HEK293T (cell line): ENCODE data around the gene JAK1.

Experiments
- CTCF ChIA-PET: fragments of 350-600 bp; formaldehyde crosslinking; extraction: SDS; loops from one replicate; lab custom pipeline; 2021; ENCODE audit warnings: antibody characterized with exemption, inconsistent platforms; lab: Yijun Ruan, JAX
- POLR2A ChIA-PET: fragments of 350-600 bp; formaldehyde crosslinking; extraction: SDS; loops from one replicate; lab custom pipeline; 2020; ENCODE audit warnings: antibody characterized with exemption, inconsistent platforms; lab: Yijun Ruan, JAX
- DNase-seq: peaks from one replicate; pipeline ENCODE4 v3.0.0; 2012; ENCODE audit warnings: mixed read lengths; ENCODE audit errors: extremely low spot score
- ARNT ChIP-seq: fragments of 450-650 bp; IDR thresholded peaks from 2 replicates; pipeline ENCODE4 v1.6.1; 2017; ENCODE audit warnings: mild to moderate bottlenecking
- BHLHE40 ChIP-seq: fragments of 450-650 bp; IDR thresholded peaks from 2 replicates; pipeline ENCODE4 v1.6.1; 2016; ENCODE audit warnings: mild to moderate bottlenecking, moderate library complexity, borderline replicate concordance
- CTBP1 ChIP-seq: fragments of 450-650 bp; IDR thresholded peaks from 2 replicates; pipeline ENCODE4 v1.6.1; 2016; ENCODE audit warnings: borderline replicate concordance
- ELF4 ChIP-seq: fragments of 450-650 bp; IDR thresholded peaks from 2 replicates; pipeline ENCODE4 v1.6.1; 2017; ENCODE audit warnings: antibody characterized with exemption
- FOXA1 ChIP-seq: fragments of 450-650 bp; IDR thresholded peaks from 2 replicates; pipeline ENCODE4 v1.6.1; 2016; ENCODE audit warnings: mild to moderate bottlenecking
- FOXK2 ChIP-seq: fragments of 450-650 bp; IDR thresholded peaks from 2 replicates; pipeline ENCODE4 v1.6.1; 2016; ENCODE audit warnings: mild to moderate bottlenecking
- FOXM1 ChIP-seq: fragments of 450-650 bp; IDR thresholded peaks from 2 replicates; pipeline ENCODE4 v1.6.1; 2017; ENCODE audit warnings: mild to moderate bottlenecking, borderline replicate concordance
- HDGF ChIP-seq: fragments of 450-650 bp; IDR thresholded peaks from 2 replicates; pipeline ENCODE4 v1.6.1; 2017; ENCODE audit warnings: antibody characterized with exemption, borderline replicate concordance
- L3MBTL2 ChIP-seq: fragments of 450-650 bp; conservative IDR thresholded peaks from 2 replicates; pipeline ENCODE4 v1.6.1; 2016; ENCODE audit warnings: mild to moderate bottlenecking
- LEF1 ChIP-seq: fragments of 450-650 bp; IDR thresholded peaks from 2 replicates; pipeline ENCODE4 v1.6.1; 2017; ENCODE audit warnings: mild to moderate bottlenecking, borderline replicate concordance
- NFRKB ChIP-seq: fragments of 450-650 bp; IDR thresholded peaks from 2 replicates; pipeline ENCODE4 v1.6.1; 2016; ENCODE audit warnings: mild to moderate bottlenecking, moderate library complexity
- PKNOX1 ChIP-seq: fragments of 450-650 bp; IDR thresholded peaks from 2 replicates; pipeline ENCODE4 v1.6.1; 2016
- SP1 ChIP-seq: fragments of 450-650 bp; IDR thresholded peaks from 2 replicates; pipeline ENCODE4 v1.6.1; 2017
- SUZ12 ChIP-seq: fragments of 450-650 bp; IDR thresholded peaks from 2 replicates; pipeline ENCODE4 v1.6.1; 2016; ENCODE audit warnings: mild to moderate bottlenecking
- TARDBP ChIP-seq: fragments of 450-650 bp; IDR thresholded peaks from 2 replicates; pipeline ENCODE4 v1.6.1; 2016
- ZNF384 ChIP-seq: fragments of 450-650 bp; IDR thresholded peaks from 2 replicates; pipeline ENCODE4 v1.6.1; 2016

JAK1 gene

GRCh38 chr1:64948905-64949833 lies 17.2 kb downstream of the JAK1 start:
- ChIA-PET POLR2A (no interaction called here), CTCF (interaction anchor here (0.6 kb wide), 1 partner anchor 527 kb away, joined by 3 read pairs; no protein-coding TSS in a partner anchor)
- TF ChIP-seq PKNOX1 = peak; percentile 39
- TF ChIP-seq FOXA1 = no peak
- no peak for DNase-seq

- TF ChIP-seq CTBP1 (no peak), LEF1 (no peak), SP1 (no peak), BHLHE40 (no peak), SUZ12 (no peak), FOXK2 (no peak), ARNT (no peak)
- ChIA-PET POLR2A (no interaction called here), CTCF (interaction anchor here (0.6 kb wide), 2 partner anchors 161 to 528 kb away, joined by 3 read pairs; no protein-coding TSS in a partner anchor)
- no peak for DNase-seq
Observed at GRCh38 chr1:64948216-64948615, 18.1 kb downstream of the JAK1 start.

- ChIA-PET CTCF (no interaction called here), POLR2A (no interaction called here)
- TF ChIP-seq TARDBP (no peak), SUZ12 (no peak), ELF4 (no peak), LEF1 (no peak), HDGF (no peak), ARNT (no peak), ZNF384 (no peak), NFRKB (no peak), PKNOX1 (no peak), FOXM1 (no peak), FOXK2 (no peak), FOXA1 (no peak)
- no peak for DNase-seq
Observed at GRCh38 chr1:64946916-64947315, 19.4 kb downstream of the JAK1 start.

- no peak for DNase-seq
- CTCF ChIA-PET = no interaction called here
- no peak for TF ChIP-seq PKNOX1
- TF ChIP-seq ARNT = no peak
- no peak for TF ChIP-seq NFRKB
- TF ChIP-seq TARDBP = no peak
- TF ChIP-seq BHLHE40 = no peak
- POLR2A ChIA-PET = no interaction called here
Observed at GRCh38 chr1:64944913-64945312, 21.4 kb downstream of the JAK1 start.

- POLR2A ChIA-PET = no interaction called here
- TF ChIP-seq HDGF (no peak), LEF1 (no peak), BHLHE40 (no peak), ELF4 (no peak), NFRKB (no peak), CTBP1 (no peak), FOXA1 (no peak), FOXM1 (no peak), ZNF384 (no peak), L3MBTL2 (no peak)
Observed at GRCh38 chr1:64942675-64943074, 23.7 kb downstream of the JAK1 start.

GRCh38 chr1:64942118-64942517 lies 24.2 kb downstream of the JAK1 start:
- POLR2A ChIA-PET = no interaction called here
- CTCF ChIA-PET = no interaction called here
- DNase-seq = no peak
- no peak for TF ChIP-seq HDGF
- no peak for TF ChIP-seq PKNOX1

More at GRCh38 chr1:64942675-64943074, 23.7 kb downstream of the JAK1 start:
- CTCF ChIA-PET = no interaction called here
- no peak for DNase-seq
